Left forelimb (tissue), 1 donor: ENCODE measurements around the gene GALNTL6.

Source experiments
- DNase-seq: peaks from one replicate; pipeline ENCODE4 v3.0.0-alpha.2; 2018; ENCODE audit warnings: low spot score

Gene GALNTL6

GRCh38 chr4:171993247-171993646 is 180.0 kb downstream of the GALNTL6 start:
- no peak for DNase-seq

GRCh38 chr4:172007889-172008288 is 194.7 kb downstream of the GALNTL6 start:
- no peak for DNase-seq

GRCh38 chr4:172009446-172010230 is 196.4 kb downstream of the GALNTL6 start:
- DNase-seq = no peak

GRCh38 chr4:172011196-172011595 is 198.0 kb downstream of the GALNTL6 start:
- no peak for DNase-seq

- no peak for DNase-seq
Measured at GRCh38 chr4:172018358-172018757, 205.2 kb downstream of the GALNTL6 start.

- DNase-seq = no peak
Measured at GRCh38 chr4:172035562-172035961, 222.4 kb downstream of the GALNTL6 start.

- no peak for DNase-seq
Measured at GRCh38 chr4:172040766-172041165, 227.6 kb downstream of the GALNTL6 start.

- DNase-seq = no peak
Measured at GRCh38 chr4:172042714-172043114, 229.5 kb downstream of the GALNTL6 start.

- DNase-seq = no peak
Measured at GRCh38 chr4:172045981-172046380, 232.8 kb downstream of the GALNTL6 start.

GRCh38 chr4:172048666-172049065 is 235.5 kb downstream of the GALNTL6 start:
- DNase-seq = no peak

GRCh38 chr4:172050911-172051310 is 237.7 kb downstream of the GALNTL6 start:
- no peak for DNase-seq

- no peak for DNase-seq
Measured at GRCh38 chr4:172055046-172055445, 241.8 kb downstream of the GALNTL6 start.

GRCh38 chr4:172055498-172055897 is 242.3 kb downstream of the GALNTL6 start:
- no peak for DNase-seq

- DNase-seq = no peak
Measured at GRCh38 chr4:172061204-172061603, 248.0 kb downstream of the GALNTL6 start.

- DNase-seq = no peak
Measured at GRCh38 chr4:172068506-172068905, 255.3 kb downstream of the GALNTL6 start.

GRCh38 chr4:172073590-172073989 is 260.4 kb downstream of the GALNTL6 start:
- DNase-seq = no peak

- no peak for DNase-seq
Measured at GRCh38 chr4:172083272-172083671, 270.1 kb downstream of the GALNTL6 start.

GRCh38 chr4:172088556-172088955 is 275.4 kb downstream of the GALNTL6 start:
- DNase-seq = no peak

GRCh38 chr4:172095161-172095560 is 282.0 kb downstream of the GALNTL6 start:
- DNase-seq = no peak

GRCh38 chr4:172096786-172097185 is 283.6 kb downstream of the GALNTL6 start:
- no peak for DNase-seq

- no peak for DNase-seq
Measured at GRCh38 chr4:172099376-172099775, 286.2 kb downstream of the GALNTL6 start.

- no peak for DNase-seq
Measured at GRCh38 chr4:172103456-172103855, 290.3 kb downstream of the GALNTL6 start.

- no peak for DNase-seq
Measured at GRCh38 chr4:172104539-172104938, 291.3 kb downstream of the GALNTL6 start.

GRCh38 chr4:172105918-172106317 is 292.7 kb downstream of the GALNTL6 start:
- DNase-seq = no peak
